ENCODE data around the gene SND1.

SND1 gene

DNA sequence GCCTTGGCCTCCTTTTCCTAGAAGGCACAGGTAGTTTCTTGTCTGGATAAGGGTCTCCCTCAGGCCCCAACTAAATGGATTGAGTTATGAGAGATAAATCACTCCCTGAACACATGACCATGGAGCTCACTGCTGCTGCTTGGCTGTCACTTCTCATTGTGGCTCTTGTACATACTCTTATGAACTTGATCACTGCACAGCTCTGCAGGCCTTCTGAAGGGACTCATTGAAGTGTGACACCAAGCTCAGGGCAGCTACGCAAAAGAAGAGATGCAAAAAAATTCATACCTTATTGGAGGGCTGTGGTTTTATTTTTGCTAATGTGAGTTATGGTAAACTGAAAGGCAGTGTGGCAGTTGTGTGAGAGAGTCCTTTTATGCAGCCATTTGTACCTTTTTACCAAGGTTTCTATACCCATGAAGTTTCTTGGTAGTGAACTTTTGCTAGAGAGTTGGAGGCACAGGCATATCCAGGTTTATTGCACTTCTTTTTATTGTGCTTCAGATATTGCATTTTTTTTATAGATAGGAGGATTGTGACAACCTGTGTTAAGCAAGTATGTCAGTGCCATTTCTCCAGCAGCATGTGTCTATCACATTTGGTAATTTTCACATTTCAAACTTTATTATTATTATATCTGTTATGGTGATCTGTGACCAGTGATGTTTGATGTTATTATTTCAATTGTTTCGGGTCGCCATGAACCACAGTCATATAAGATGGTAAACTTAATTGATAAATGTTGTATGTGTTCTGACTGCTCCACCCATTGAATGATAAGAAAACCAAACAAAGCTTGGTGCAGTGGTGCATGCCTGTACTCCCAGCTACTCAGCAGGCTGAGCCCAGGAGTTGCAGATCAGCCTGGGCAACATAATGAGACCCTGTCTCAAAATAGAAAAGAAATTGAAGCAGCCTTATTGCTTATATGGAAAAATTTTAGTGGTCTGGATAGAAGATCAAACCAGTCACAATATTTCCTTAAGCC is 278.6 kb downstream of the SND1 start:
- no peak for TF ChIP-seq CTCF (conservative IDR thresholded peaks at IDR 0.05; ENCODE audit: low read length)
- no peak overlapping the region for H3K4me3 ChIP-seq (ENCODE audit: low read length)
- no peak for DNase-seq (ENCODE audit: low read depth)

DNA sequence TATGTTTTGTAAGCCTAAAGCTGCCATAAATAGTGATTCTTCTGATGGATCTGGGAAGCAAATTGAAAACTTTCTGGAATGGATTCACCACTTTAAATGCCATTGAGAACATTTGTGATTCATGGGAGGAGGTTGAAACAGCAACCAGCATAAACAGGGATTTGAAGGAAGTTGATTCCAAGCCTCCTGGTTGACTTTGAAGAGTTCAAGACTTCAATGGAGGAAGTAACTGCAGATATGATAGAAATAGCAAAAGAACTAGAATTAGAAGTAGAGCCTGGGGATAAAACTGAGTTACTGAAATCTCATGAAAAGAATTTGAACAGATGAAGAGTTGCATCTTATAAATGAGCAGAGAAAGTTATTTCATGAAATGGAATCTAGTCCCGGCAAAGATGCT is 280.1 kb downstream of the SND1 start:
- no peak overlapping the region for H3K4me3 ChIP-seq (ENCODE audit: low read length)
- TF ChIP-seq CTCF (conservative IDR thresholded peaks at IDR 0.05; ENCODE audit: low read length), result no peak
- DNase-seq (ENCODE audit: low read depth), result no peak

- no peak for DNase-seq (ENCODE audit: low read depth)
- H3K4me3 ChIP-seq (ENCODE audit: low read length), result no peak overlapping the region
- TF ChIP-seq CTCF (conservative IDR thresholded peaks at IDR 0.05; ENCODE audit: low read length), result no peak
These were observed 280.5 kb downstream of the SND1 start for GRCh38 chr7:127932496-127932895.

GRCh38 chr7:127933146-127933545 is 281.2 kb downstream of the SND1 start:
- H3K4me3 ChIP-seq (ENCODE audit: low read length), result no peak overlapping the region
- peak; percentile 13 for DNase-seq (ENCODE audit: low read depth)
- TF ChIP-seq CTCF (conservative IDR thresholded peaks at IDR 0.05; ENCODE audit: low read length), result no peak

DNA sequence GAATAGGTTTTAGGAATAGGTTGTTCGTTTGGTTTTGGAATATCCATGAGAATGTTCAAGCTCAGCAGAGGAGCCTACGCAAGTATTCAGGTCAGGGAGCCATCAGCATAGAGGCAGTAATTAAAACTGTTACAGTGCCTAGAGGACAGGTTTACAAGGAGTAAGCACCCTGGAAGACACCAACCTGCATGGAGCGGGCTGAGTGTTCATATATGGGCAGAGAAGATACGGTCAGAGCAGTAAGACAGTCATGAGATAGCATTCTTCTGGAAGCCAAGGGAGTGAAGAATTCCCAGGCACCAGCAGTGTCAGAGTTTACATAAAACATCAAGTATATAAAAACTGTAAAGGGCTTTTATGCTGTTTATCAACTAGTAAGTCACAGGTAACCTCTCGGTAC is 282.7 kb downstream of the SND1 start:
- H3K4me3 ChIP-seq (ENCODE audit: low read length), result no peak overlapping the region
- no peak for DNase-seq (ENCODE audit: low read depth)
- no peak for TF ChIP-seq CTCF (conservative IDR thresholded peaks at IDR 0.05; ENCODE audit: low read length)

DNA sequence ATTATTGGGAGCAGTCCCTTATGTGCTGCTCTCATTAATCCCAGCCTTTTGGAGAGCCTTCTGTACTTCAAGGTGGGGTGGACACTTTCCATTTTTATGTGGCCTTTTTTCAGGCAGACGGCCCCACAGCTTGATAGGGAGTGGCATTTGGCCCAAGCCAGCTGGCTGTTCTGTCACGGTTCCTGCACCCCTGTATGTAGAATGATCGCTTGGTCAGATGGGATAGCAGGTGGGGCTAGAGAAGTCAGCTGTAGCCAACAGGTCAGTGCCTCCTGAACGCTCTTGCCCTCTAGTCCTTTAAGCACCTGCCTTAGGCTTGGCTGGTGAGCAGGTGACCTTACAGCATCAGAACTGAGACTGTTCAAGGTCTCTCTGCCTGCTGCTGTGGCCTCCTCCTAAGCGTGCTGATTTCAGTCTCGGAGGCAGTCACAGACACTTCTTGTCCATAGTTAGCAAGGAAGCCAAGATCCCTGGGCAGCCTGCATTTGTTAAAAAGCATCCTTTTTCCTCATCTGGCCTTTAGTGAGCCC is 283.9 kb downstream of the SND1 start:
- no peak overlapping the region for H3K4me3 ChIP-seq (ENCODE audit: low read length)
- TF ChIP-seq CTCF (conservative IDR thresholded peaks at IDR 0.05; ENCODE audit: low read length), result no peak
- no peak for DNase-seq (ENCODE audit: low read depth)
